Loucy (cell line): ENCODE data around the gene HNF4A.

Experiments
- H2AFZ ChIP-seq: fragments of 200-600 bp; sonication (generic); 2 replicates; pipeline ENCODE4 v1.6.0; 2016; ENCODE audit warnings: antibody characterized with exemption, mild to moderate bottlenecking, low read length, moderate library complexity
- H3F3A ChIP-seq: fragments of 200-600 bp; 2 replicates; pipeline ENCODE4 v1.6.0; 2016; ENCODE audit warnings: antibody characterized with exemption, low read depth, mild to moderate bottlenecking
- H3K27me3 ChIP-seq: fragments of 200-600 bp; sonication (generic); 2 replicates; pipeline ENCODE4 v1.6.1; 2014; ENCODE audit warnings: low read length, mild to moderate bottlenecking; ENCODE audit not compliant: insufficient read depth, poor library complexity, severe bottlenecking
- H3K36me3 ChIP-seq: fragments of 200-600 bp; sonication (generic); 2 replicates; pipeline ENCODE4 v1.6.1; 2016; ENCODE audit warnings: low read length; ENCODE audit not compliant: insufficient read depth
- H3K4me1 ChIP-seq: fragments of 200-600 bp; sonication (generic); 2 replicates; pipeline ENCODE4 v1.5.1; 2014; ENCODE audit warnings: low read length, mild to moderate bottlenecking; ENCODE audit not compliant: insufficient read depth, poor library complexity, severe bottlenecking
- H3K4me2 ChIP-seq: fragments of 200-600 bp; sonication (generic); 2 replicates; pipeline ENCODE4 v1.6.0; 2014; ENCODE audit warnings: antibody characterized with exemption, low read length, low read depth, mild to moderate bottlenecking; ENCODE audit not compliant: poor library complexity, severe bottlenecking
- H3K4me3 ChIP-seq: fragments of 200-600 bp; sonication (generic); 2 replicates; pipeline ENCODE4 v1.5.1; 2014; ENCODE audit warnings: low read length, mild to moderate bottlenecking, mixed read lengths; ENCODE audit not compliant: poor library complexity, severe bottlenecking
- H3K79me2 ChIP-seq: fragments of 200-600 bp; sonication (generic); 2 replicates; pipeline ENCODE4 v1.6.1; 2014; ENCODE audit warnings: low read length; ENCODE audit not compliant: insufficient read depth
- H3K9ac ChIP-seq: fragments of 200-600 bp; sonication (generic); 2 replicates; pipeline ENCODE4 v1.6.0; 2014; ENCODE audit warnings: mild to moderate bottlenecking, low read depth, low read length, moderate library complexity; ENCODE audit not compliant: poor library complexity, severe bottlenecking
- H3K9me2 ChIP-seq: fragments of 200-600 bp; sonication (generic); replicated peaks from 2 replicates; pipeline ENCODE4 v1.6.1; 2016; ENCODE audit warnings: low read depth, low read length, mixed read lengths
- H3K9me3 ChIP-seq: fragments of 200-600 bp; sonication (generic); 2 replicates; pipeline ENCODE4 v1.6.1; 2014; ENCODE audit warnings: mild to moderate bottlenecking, antibody characterized with exemption, low read length, low read depth; ENCODE audit not compliant: insufficient read depth
- H4K20me1 ChIP-seq: fragments of 200-600 bp; sonication (generic); 2 replicates; pipeline ENCODE4 v1.6.0; 2014; ENCODE audit warnings: antibody characterized with exemption, low read length, mild to moderate bottlenecking; ENCODE audit not compliant: insufficient read depth, poor library complexity, severe bottlenecking
- CTCF ChIP-seq: fragments of 200-600 bp; sonication (generic); conservative IDR thresholded peaks from 2 replicates; pipeline ENCODE4 v1.5.1; 2014; ENCODE audit warnings: mild to moderate bottlenecking, antibody characterized with exemption, low read length
- EZH2phosphoT487 ChIP-seq: fragments of 200-600 bp; IDR thresholded peaks from 2 replicates; pipeline ENCODE4 v1.6.1; 2018; ENCODE audit warnings: antibody characterized with exemption, mild to moderate bottlenecking, moderate library complexity, borderline replicate concordance

Gene HNF4A

GRCh38 chr20:44355498-44356352 lies at the start of gene HNF4A:
HNF4A (plus strand) TSS chr20:44355699; CDS start chr20:44355805, 106 bp downstream.
- H3K4me3 ChIP-seq: no peak within 1 kb of the TSS
- H4K20me1 ChIP-seq: no peaks in the 10 kb centered on the region
- H2AFZ ChIP-seq: no peak within 1 kb of the TSS
- H3K36me3 ChIP-seq: no peaks in the 10 kb centered on the region
- H3K9ac ChIP-seq: no peak within 1 kb of the TSS
- no peaks in the 10 kb centered on the region for H3K79me2 ChIP-seq
- no peaks in the 10 kb centered on the region for H3K9me3 ChIP-seq
- H3K4me2 ChIP-seq: no peak within 1 kb of the TSS
- no peaks in the 10 kb centered on the region for H3K27me3 ChIP-seq
- H3F3A ChIP-seq: no peaks in the 10 kb centered on the region
- H3K4me1 ChIP-seq: no peaks in the 10 kb centered on the region
- no peak for TF ChIP-seq CTCF
- TF ChIP-seq EZH2phosphoT487: no peak
- no peaks in the 10 kb centered on the region for H3K9me2 ChIP-seq

- H3K27me3 ChIP-seq: no peaks in the 10 kb centered on the region
Observed at GRCh38 chr20:44306927-44307326, 48.6 kb upstream of the HNF4A start.

More at GRCh38 chr20:44306927-44307326, 48.6 kb upstream of the HNF4A start:
- H3K79me2 ChIP-seq: peaks cover 14% of the 10 kb centered on the region; the same call in 1 of the 2 replicates
- H3K9me3 ChIP-seq: no peaks in the 10 kb centered on the region
- H3K4me1 ChIP-seq: peaks cover 12% of the 10 kb centered on the region
- no peak overlapping the region for H3K4me3 ChIP-seq
- no peak for TF ChIP-seq EZH2phosphoT487
- TF ChIP-seq CTCF: no peak
- H4K20me1 ChIP-seq: no peaks in the 10 kb centered on the region
- H3K9ac ChIP-seq: no peak overlapping the region
- H3K4me2 ChIP-seq: no peak overlapping the region
- H3F3A ChIP-seq: no peaks in the 10 kb centered on the region
- no peaks in the 10 kb centered on the region for H3K9me2 ChIP-seq
- H2AFZ ChIP-seq: no peak overlapping the region
- H3K36me3 ChIP-seq: no peaks in the 10 kb centered on the region
